Stimulated activated naive CD8-positive, alpha-beta T cell treated with anti-CD3 and anti-CD28 coated beads, Interleukin-15, Interleukin-2, amounts not matched to agents 100 U/mL and 50 U/mL, for 24 hours (primary cell): Measurements from ENCODE around the gene IL2RG.

Experiments used
- ATAC-seq: fragments of 150-1000 bp; cut with Tn5 transposase; one replicate; pipeline ENCODE4 v1.10.0; 2021
- DNase-seq: peaks from one replicate; pipeline ENCODE4 v3.0.0; 2021

The IL2RG gene

GRCh38 chrX:71111141-71111843 lies at the start of gene IL2RG:
Gene IL2RG (minus strand): TSS chrX:71111577. CDS start chrX:71111539, 38 bp downstream.
- peak; percentile 90 for ATAC-seq
- peak; percentile 71 for DNase-seq

- no peak for DNase-seq
- ATAC-seq = no peak
Measured at GRCh38 chrX:71160475-71160874, 49.1 kb upstream of the IL2RG start.

DNA sequence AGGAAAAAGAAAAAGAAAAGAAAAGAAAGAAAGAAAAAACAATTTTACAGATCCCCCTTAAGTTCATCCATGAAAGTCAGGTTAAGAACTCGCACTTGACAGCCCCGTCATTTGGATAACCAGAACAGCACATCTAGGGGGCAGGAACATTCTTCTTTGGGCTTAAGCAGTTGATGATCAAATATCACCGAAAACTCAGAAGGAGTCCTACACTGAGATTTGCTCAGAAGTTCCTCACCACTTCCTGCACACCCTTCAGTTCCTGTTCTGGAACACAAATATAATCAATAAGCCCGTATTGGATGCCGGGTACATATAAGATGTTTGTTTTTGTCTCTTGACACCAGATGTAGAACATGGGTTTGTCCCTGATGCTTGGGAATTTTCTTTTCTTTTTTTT lies 48.0 kb upstream of the IL2RG start:
- ATAC-seq (no peak), DNase-seq (no peak)

GRCh38 chrX:71158603-71159002 lies 47.2 kb upstream of the IL2RG start:
- ATAC-seq (no peak), DNase-seq (no peak)

DNA sequence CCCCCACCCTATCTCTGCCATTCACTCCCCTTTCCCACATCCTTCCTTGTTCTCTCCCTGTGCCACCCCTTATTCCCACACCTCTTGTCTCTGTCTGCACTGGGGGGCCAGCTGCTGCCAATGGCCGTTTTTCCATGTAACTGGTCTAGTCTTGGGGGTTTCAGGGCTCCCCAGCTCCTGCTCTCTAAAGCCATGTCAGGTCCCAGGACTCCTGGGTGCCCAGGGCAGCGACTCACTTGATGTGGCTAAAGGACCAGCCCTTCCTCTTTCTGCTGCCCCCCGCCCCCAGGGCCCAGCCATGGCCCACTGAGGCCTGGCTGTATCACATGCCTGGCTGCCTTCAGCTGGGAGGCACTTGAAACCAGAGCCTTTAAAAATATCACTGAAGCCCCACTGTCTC lies 43.3 kb upstream of the IL2RG start:
- DNase-seq (no peak), ATAC-seq (no peak)

DNA sequence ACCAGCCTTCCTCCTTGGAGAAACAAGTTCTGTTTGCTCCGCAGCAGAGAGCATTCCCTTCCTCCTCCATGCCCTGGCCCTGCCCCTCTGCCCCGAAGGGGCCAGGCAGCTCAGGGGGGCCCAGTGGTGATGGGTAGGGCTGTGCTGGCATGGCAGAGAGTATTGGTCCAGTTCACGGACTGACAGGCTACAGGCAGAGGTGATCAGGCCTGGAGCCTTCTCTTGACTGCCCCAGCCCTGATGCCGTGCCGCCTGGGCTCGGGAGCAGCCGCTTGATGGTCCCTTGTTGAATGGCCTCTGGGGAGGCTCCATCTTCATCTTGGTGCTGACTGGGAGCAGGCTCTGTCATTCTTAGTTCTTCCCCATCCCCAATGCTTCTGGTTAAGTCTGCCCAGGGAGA lies 42.8 kb upstream of the IL2RG start:
- ATAC-seq = no peak
- DNase-seq = no peak

DNA sequence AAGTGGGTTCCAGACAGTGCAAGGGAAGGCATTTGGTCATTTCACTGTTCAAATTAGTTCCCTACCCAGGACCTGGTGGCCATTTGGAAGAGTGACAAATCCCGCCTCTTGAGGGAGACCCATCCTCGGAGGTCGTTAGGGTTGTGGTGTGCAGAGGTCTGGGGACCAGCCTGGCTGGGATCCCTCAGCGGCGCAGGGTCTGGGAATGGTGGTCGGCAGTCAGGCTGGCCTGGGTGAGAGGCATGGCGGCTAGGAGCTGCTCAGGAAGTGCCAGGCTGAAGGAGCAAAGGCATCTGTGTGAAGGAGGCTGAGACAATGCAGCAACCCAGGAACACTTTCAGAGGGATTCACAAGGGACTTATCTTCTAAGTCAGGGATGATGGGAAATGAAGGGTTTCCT lies 40.0 kb upstream of the IL2RG start:
- no peak for DNase-seq
- ATAC-seq = no peak

GRCh38 chrX:71148278-71148663 lies 36.9 kb upstream of the IL2RG start:
- no peak for DNase-seq
- no peak for ATAC-seq

- no peak for DNase-seq
- ATAC-seq = no peak
Measured at GRCh38 chrX:71147496-71148277, 36.3 kb upstream of the IL2RG start.

GRCh38 chrX:71144651-71145050 lies 33.3 kb upstream of the IL2RG start, which contains the start of gene NLGN3:
Gene NLGN3 (plus strand): TSS chrX:71144841. CDS start chrX:71147750, 2,909 bp downstream.
- ATAC-seq (no peak), DNase-seq (no peak)

- no peak for ATAC-seq
- DNase-seq = no peak
Measured at GRCh38 chrX:71143508-71143907, 32.1 kb upstream of the IL2RG start.

DNA sequence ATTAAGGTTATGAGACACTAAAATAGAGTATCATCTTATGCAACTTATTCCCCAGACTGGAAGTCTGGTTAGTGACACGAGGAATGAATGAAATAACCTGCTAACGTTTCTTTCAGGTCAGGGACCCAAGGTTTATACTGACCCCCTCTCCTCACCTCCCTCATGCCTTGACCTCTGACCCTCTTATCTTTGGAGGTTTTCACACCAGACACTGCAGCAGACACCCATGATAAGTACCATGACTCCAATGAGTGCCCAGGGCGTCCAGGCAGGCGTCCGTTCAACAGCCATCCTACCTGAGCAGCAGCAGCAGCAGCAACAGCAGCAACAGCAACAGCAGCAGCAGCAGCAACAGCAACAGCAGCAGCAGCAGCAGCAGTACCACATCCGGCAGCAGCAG lies 29.1 kb upstream of the IL2RG start:
- DNase-seq = no peak
- no peak for ATAC-seq

GRCh38 chrX:71131510-71131909 lies 20.1 kb upstream of the IL2RG start:
- DNase-seq = no peak
- no peak for ATAC-seq

DNA sequence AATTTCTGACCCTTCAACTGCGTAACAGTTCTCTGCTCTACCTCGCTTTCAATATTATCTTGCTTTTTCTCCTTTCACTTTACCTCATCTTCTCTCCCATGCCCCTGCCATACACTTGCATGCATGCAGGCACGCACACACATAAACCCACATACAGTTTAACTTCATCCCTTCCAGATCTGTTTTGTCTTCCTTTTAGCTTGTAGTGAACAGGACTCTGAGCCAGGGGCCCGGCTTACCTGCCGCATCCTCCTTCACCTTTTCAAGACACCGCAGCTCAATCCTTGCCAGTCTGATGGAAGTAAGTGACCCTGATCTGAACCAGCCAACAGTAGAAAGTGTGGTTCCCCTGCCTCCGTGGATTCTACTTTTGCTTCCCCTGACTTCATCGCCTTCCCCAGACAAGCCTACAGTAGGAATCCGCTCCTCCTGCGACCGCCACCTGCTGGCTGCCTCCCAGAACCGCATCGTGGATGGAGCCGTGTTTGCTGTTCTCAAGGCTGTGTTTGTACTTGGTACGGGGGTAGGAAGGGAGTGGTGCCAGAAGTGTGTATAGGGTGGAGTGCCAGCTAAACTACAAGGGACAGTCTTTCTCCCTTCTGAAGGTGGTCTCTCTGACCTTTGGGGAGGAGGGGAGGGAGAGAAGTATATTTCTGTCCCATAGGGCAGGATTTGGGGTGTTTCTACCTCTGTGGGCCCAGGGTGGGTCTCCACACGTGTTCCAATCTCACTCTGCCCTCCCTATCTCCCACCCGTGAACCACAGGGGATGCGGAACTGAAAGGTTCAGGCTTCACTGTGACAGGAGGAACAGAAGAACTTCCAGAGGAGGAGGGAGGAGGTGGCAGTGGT lies 17.8 kb upstream of the IL2RG start:
- peak; percentile 75 for DNase-seq

GRCh38 chrX:71128166-71128833 lies 16.9 kb upstream of the IL2RG start:
- ATAC-seq (no peak), DNase-seq (no peak)

More for the DNA sequence above, 17.8 kb upstream of the IL2RG start:
- peak; percentile 72 for ATAC-seq

GRCh38 chrX:71118985-71119535 lies 7.7 kb upstream of the IL2RG start:
- DNase-seq (no peak), ATAC-seq (no peak)

- DNase-seq = peak; percentile 86
- ATAC-seq = peak; percentile 97
Measured at GRCh38 chrX:71118032-71118984, 6.9 kb upstream of the IL2RG start, which contains the start of gene MED12. Gene MED12 (plus strand): TSS chrX:71118596. CDS start chrX:71118755, 159 bp downstream.

DNA sequence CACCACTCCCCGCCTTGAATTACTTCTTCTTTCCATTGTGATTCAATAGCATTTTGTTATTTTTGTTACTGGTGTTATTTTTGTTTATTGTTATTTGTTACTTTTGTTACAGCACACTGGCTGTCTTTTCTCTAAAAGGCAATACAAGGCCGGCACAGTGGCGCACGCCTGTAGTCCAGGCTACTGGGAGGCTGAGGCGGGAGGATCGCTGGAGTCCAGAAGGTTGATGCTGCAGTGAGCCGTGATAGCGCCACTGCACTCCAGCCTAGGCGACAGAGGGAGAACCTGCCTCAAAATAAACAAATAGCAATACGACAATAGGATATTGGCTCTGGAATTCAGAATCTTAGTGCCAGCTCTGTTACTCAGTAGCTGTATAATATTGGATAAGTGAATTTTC lies 6.0 kb upstream of the IL2RG start:
- ATAC-seq = no peak
- DNase-seq = no peak

GRCh38 chrX:71111921-71112431 lies 599 bp upstream of the IL2RG start:
- DNase-seq (no peak), ATAC-seq (peak; percentile 50)

DNA sequence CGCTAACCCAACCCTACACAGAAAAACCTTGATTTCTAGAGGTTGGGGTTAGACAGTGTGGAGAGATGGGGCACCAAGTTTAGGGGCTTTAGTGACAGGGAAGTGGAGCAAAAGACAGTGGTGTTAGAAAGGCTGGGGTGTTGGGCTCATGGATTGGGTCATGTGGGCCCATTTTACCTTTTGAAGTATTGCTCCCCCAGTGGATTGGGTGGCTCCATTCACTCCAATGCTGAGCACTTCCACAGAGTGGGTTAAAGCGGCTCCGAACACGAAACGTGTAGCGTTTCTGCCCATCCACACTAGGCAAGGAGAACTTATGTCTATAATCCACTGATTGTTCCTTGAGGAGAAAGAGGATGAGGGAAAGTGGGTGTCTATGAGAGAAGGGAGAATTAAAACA lies 2.3 kb downstream of the IL2RG start:
- no peak for DNase-seq
- no peak for ATAC-seq
